OCI-LY1 (cell line): Measurements from ENCODE around the gene TMEM233.

ENCODE experiments used
- H2AFZ ChIP-seq: fragments of 200-600 bp; sonication (generic), shearing (Covaris generic); 2 replicates; pipeline ENCODE4 v1.6.0; 2014; ENCODE audit warnings: antibody characterized with exemption, mild to moderate bottlenecking, low read length
- H3F3A ChIP-seq: fragments of 200-600 bp; sonication (generic), shearing (Covaris generic); 2 replicates; pipeline ENCODE4 v1.6.0; 2014; ENCODE audit warnings: mild to moderate bottlenecking, antibody characterized with exemption, low read length, moderate library complexity; ENCODE audit not compliant: insufficient read depth
- H3K27ac ChIP-seq: fragments of 200-600 bp; sonication (generic); 2 replicates; pipeline ENCODE4 v1.5.1; 2014; ENCODE audit warnings: low read length, mixed run types, mild to moderate bottlenecking, low read depth; ENCODE audit not compliant: poor library complexity, severe bottlenecking
- H3K27me3 ChIP-seq: fragments of 200-600 bp; sonication (generic); 2 replicates; pipeline ENCODE4 v1.6.0; 2014; ENCODE audit warnings: antibody characterized with exemption, mild to moderate bottlenecking, low read length, moderate library complexity; ENCODE audit not compliant: insufficient read depth
- H3K36me3 ChIP-seq: fragments of 200-600 bp; sonication (generic); 2 replicates; pipeline ENCODE4 v1.6.1; 2014; ENCODE audit warnings: mild to moderate bottlenecking, antibody characterized with exemption, low read length, moderate library complexity, mixed read lengths; ENCODE audit not compliant: insufficient read depth
- H3K4me1 ChIP-seq: fragments of 200-600 bp; sonication (generic); 2 replicates; pipeline ENCODE4 v1.5.1; 2014; ENCODE audit warnings: mild to moderate bottlenecking, low read length, moderate library complexity; ENCODE audit not compliant: insufficient read depth, severe bottlenecking
- H3K4me2 ChIP-seq: fragments of 200-600 bp; sonication (generic), shearing (Covaris generic); 2 replicates; pipeline ENCODE4 v1.6.1; 2014; ENCODE audit warnings: low read length
- H3K4me3 ChIP-seq: fragments of 200-600 bp; sonication (generic); 2 replicates; pipeline ENCODE4 v1.5.1; 2014; ENCODE audit warnings: low read length, low read depth, mild to moderate bottlenecking, mixed read lengths; ENCODE audit not compliant: poor library complexity, severe bottlenecking
- H3K79me2 ChIP-seq: fragments of 200-600 bp; shearing (Covaris generic); 2 replicates; pipeline ENCODE4 v1.6.1; 2016; ENCODE audit warnings: mixed run types, low read length, mixed read lengths; ENCODE audit not compliant: insufficient read depth
- H3K9ac ChIP-seq: fragments of 200-600 bp; sonication (generic), shearing (Covaris generic); 2 replicates; pipeline ENCODE4 v1.6.1; 2014; ENCODE audit warnings: mild to moderate bottlenecking, low read length, mixed read lengths
- H3K9me2 ChIP-seq: fragments of 200-600 bp; sonication (generic), shearing (Covaris generic); 2 replicates; pipeline ENCODE4 v1.6.1; 2014; ENCODE audit warnings: low read depth, mild to moderate bottlenecking, low read length, mixed read lengths
- H3K9me3 ChIP-seq: fragments of 200-600 bp; shearing (Covaris generic); 2 replicates; pipeline ENCODE4 v1.6.1; 2014; ENCODE audit warnings: low read length, mixed read lengths
- H4K20me1 ChIP-seq: fragments of 200-600 bp; sonication (generic), shearing (Covaris generic); 2 replicates; pipeline ENCODE4 v1.6.0; 2016; ENCODE audit warnings: mild to moderate bottlenecking, low read length; ENCODE audit not compliant: insufficient read depth
- CTCF ChIP-seq: fragments of 200-600 bp; sonication (generic), shearing (Covaris generic); IDR thresholded peaks from 2 replicates; pipeline ENCODE4 v1.5.1; 2017; ENCODE audit warnings: mild to moderate bottlenecking, antibody characterized with exemption, low read length, moderate library complexity, mixed read lengths
- EZH2 ChIP-seq: fragments of 200-600 bp; sonication (generic), shearing (Covaris generic); IDR thresholded peaks from 2 replicates; pipeline ENCODE4 v1.8.0; 2017; ENCODE audit warnings: borderline replicate concordance, mixed run types, mild to moderate bottlenecking, antibody characterized with exemption, low read length, moderate library complexity, mixed read lengths

The TMEM233 gene

GRCh38 chr12:119671070-119671469 is 77.5 kb downstream of the TMEM233 start:
- Histone ChIP-seq H3K4me1 (peaks cover 32% of the 10 kb centered on the region), H3K36me3 (peaks cover 67% of the 10 kb centered on the region), H3K9me2 (no peaks in the 10 kb centered on the region), H3K4me3 (no peak overlapping the region), H4K20me1 (no peaks in the 10 kb centered on the region), H3K9me3 (no peaks in the 10 kb centered on the region), H2AFZ (no peak overlapping the region), H3K79me2 (peaks cover 11% of the 10 kb centered on the region; the same call in 1 of the 2 replicates), H3K4me2 (no peak overlapping the region), H3K27ac (no peak overlapping the region), H3K9ac (no peak overlapping the region), H3F3A (no peaks in the 10 kb centered on the region), H3K27me3 (no peaks in the 10 kb centered on the region)
- TF ChIP-seq EZH2 (no peak), CTCF (no peak)

DNA sequence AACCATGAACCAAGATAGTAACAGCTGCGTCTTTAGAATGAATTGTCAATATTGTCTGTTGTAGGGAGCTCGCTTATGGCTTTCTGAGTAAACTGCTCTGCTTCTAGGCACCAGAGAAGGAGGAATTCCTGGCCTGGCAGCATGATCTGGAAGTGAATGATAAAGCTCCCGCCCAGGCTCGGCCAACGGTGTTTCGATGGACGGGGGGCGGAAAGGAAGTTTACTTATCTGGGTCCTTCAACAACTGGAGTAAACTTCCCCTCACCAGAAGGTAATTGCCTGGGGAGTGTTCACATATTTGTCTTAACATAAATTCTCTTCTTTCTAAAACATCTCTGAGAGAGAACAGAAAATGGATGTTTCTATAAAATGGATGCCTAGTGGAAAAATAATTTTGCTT is 78.6 kb downstream of the TMEM233 start:
- Histone ChIP-seq H3K36me3 (peaks cover 78% of the 10 kb centered on the region), H3K27ac (no peak overlapping the region), H3K4me1 (peaks cover 21% of the 10 kb centered on the region), H4K20me1 (no peaks in the 10 kb centered on the region), H3K9me2 (no peaks in the 10 kb centered on the region), H3K9ac (no peak overlapping the region), H3K79me2 (peaks cover 11% of the 10 kb centered on the region; the same call in 1 of the 2 replicates), H3K4me2 (no peak overlapping the region), H3F3A (no peaks in the 10 kb centered on the region), H3K9me3 (no peaks in the 10 kb centered on the region), H3K27me3 (no peaks in the 10 kb centered on the region), H2AFZ (no peak overlapping the region), H3K4me3 (no peak overlapping the region)
- no peak for TF ChIP-seq CTCF
- TF ChIP-seq EZH2, result no peak

DNA sequence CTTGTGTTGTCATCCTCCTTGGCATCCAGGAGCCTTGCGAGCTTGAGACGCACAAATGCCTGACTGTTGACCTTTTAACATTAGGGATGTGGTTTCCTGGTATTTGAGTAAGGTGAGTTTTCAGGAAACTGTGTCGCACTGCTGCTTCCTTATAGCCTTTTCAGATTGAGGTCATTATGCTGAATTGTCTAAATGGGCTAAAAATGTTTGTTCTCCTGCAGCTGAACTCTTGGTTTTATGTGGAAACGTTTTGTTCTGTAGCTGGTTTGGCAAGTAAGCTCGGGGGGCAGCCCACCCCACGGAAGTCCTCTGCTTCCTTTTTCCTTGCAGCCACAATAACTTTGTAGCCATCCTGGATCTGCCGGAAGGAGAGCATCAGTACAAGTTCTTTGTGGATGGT is 80.1 kb downstream of the TMEM233 start:
- no peak overlapping the region for H3K9ac ChIP-seq
- peaks cover 18% of the 10 kb centered on the region for H3K4me1 ChIP-seq
- no peaks in the 10 kb centered on the region for H3F3A ChIP-seq
- H3K27me3 ChIP-seq, result no peaks in the 10 kb centered on the region
- H3K4me2 ChIP-seq, result no peak overlapping the region
- H2AFZ ChIP-seq, result no peak overlapping the region
- H3K79me2 ChIP-seq, result peaks cover 5% of the 10 kb centered on the region; the same call in 1 of the 2 replicates
- H3K27ac ChIP-seq, result no peak overlapping the region
- no peaks in the 10 kb centered on the region for H4K20me1 ChIP-seq
- no peaks in the 10 kb centered on the region for H3K9me3 ChIP-seq
- no peak overlapping the region for H3K4me3 ChIP-seq
- H3K9me2 ChIP-seq, result no peaks in the 10 kb centered on the region
- TF ChIP-seq CTCF (no peak), EZH2 (no peak)
- peaks cover 92% of the 10 kb centered on the region for H3K36me3 ChIP-seq
